K562 (cell line): ENCODE data around the gene MYCL. TPM values are rescaled to one million over a fixed set of nuclear protein-coding genes. Genes with fewer than 3 reads are reported as not detected.

Experiments
- GABPB1 ChIP-seq: sonication (generic); formaldehyde crosslinking; IDR thresholded peaks from 2 replicates; pipeline ENCODE4 v1.8.0; 2022; ENCODE audit warnings: mild to moderate bottlenecking, missing genetic modification reagents
- NEUROD1 ChIP-seq: fragments of 150-350 bp; IDR thresholded peaks from 2 replicates; pipeline ENCODE4 v1.6.1; 2014; ENCODE audit warnings: borderline replicate concordance, low read length, low read depth; ENCODE audit not compliant: partially characterized antibody
- SP2 ChIP-seq: IDR thresholded peaks from 2 replicates; pipeline ENCODE4 v1.6.1; 2011; ENCODE audit warnings: mild to moderate bottlenecking, low read depth, low read length, moderate library complexity; ENCODE audit not compliant: poor library complexity, severe bottlenecking; ENCODE audit errors: extremely low read depth
- ZKSCAN3 ChIP-seq: fragments of 250-450 bp; sonication (Bioruptor Pico); IDR thresholded peaks from 2 replicates; pipeline ENCODE4 v1.4.0; 2020
- ZKSCAN8 ChIP-seq: fragments of 200-800 bp; sonication (Bioruptor generic); IDR thresholded peaks from 2 replicates; pipeline ENCODE4 v1.6.1; 2016; ENCODE audit warnings: missing genetic modification characterization, missing compliant biosample characterization
- ZNF212 ChIP-seq: fragments of 450-650 bp; formaldehyde crosslinking; IDR thresholded peaks from 2 replicates; pipeline ENCODE4 v1.4.0; 2020; ENCODE audit warnings: mild to moderate bottlenecking
- ZNF696 ChIP-seq: fragments of 250-450 bp; sonication (Bioruptor Pico); conservative IDR thresholded peaks from 2 replicates; pipeline ENCODE4 v1.4.0; 2020; ENCODE audit warnings: mild to moderate bottlenecking, moderate library complexity
- polyA plus RNA-seq, 8 experiments: library from polyadenylated mRNA; depleted of rRNA in 4 of 8; stranded (reverse) in 5 of 8; unstranded in 3 of 8; fragments of >200 nt; fragmentation: Nextera tagmentation in 2 of 8; fragmentation: Illumina TruSeq in 1 of 8; extraction: Ambion mirVana in 2 of 8; extraction: Trizol in 1 of 8; gene quantifications; 2 replicates each; pipeline versions ENCODE4 v1.2.1 to v1.2.3, GENCODE V29; 2011 to 2014; ENCODE audit warnings: inconsistent platforms in 1 of 8, missing spikeins in 1 of 8
- total RNA-seq, 7 experiments: library from RNA; depleted of rRNA in 6 of 7; stranded (reverse); fragments of >200 nt in 6 of 7; fragmentation: Illumina TruSeq in 2 of 7; extraction: Trizol in 2 of 7; gene quantifications; 2 replicates each; pipeline versions ENCODE4 v1.2.1 to v1.2.3, GENCODE V29; 2011 to 2021; ENCODE audit warnings: low replicate concordance in 1 of 7
- TF ChIP-seq, protein P1 (sequence below): sonication (generic); formaldehyde crosslinking; IDR thresholded peaks from 2 replicates; pipeline ENCODE4 v1.8.0; 2023; ENCODE audit warnings: mild to moderate bottlenecking, missing genetic modification reagents
- TF ChIP-seq, protein P2 (sequence below): fragments of 450-650 bp; IDR thresholded peaks from 2 replicates; pipeline ENCODE4 v1.6.1; 2017; ENCODE audit warnings: mild to moderate bottlenecking, moderate library complexity
- TF ChIP-seq, protein P3 (sequence below): fragments of 450-650 bp; formaldehyde crosslinking; conservative IDR thresholded peaks from 2 replicates; pipeline ENCODE4 v1.4.0; 2022; ENCODE audit warnings: mild to moderate bottlenecking, missing genetic modification characterization
- TF ChIP-seq, protein P4 (sequence below), 2 experiments: fragments of 450-650 bp; IDR thresholded peaks; 2 replicates each; pipeline ENCODE4 v1.6.1; 2016; ENCODE audit warnings: mild to moderate bottlenecking in 2 of 2, borderline replicate concordance in 1 of 2, low read depth in 1 of 2, moderate library complexity in 1 of 2

MYCL gene
- total and polyA plus RNA-seq, 9 of the 15 experiments (the other 6 are each of a cell fraction or from before 2014, with no cell fraction given), result 3.5 to 22.0 (median 12.8) TPM

DNA sequence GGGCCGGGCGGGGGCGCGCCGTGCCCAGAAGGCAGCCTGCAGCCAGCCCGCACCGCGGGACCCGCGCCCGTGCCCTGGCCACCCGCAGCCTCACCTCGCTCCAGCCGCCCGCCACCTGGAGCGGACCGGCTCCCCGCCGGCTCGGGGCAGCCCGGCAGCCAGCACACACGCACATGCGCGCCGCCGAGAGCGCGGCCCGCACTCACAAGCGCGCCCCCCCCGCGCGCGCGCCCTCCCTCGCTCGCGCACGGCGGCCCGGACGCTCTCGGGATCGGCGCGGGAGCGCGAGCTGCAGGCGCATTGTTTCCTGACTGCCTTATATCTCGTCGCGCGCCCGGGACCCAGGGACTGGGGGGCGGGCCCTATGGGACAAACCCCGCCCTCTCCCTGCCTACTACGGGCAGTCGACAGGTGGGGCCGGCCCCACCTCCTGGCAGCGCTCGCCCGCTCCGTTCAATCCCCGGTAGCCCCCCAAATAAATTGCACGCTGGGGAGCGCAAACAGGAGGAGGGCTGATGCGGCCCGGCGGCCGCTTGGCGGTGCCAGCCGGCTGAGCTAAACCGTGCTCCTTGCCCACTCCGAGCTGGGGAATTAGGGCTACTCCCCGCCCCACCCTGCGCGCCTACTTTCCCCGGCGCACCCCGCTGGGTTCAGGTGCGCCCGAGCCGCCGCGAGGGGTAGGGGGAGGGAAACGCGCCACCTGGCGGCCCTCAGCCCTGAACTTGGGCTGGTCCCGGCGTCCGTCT is at the start of gene MYCL (continued):
- TF ChIP-seq, protein P1, sequence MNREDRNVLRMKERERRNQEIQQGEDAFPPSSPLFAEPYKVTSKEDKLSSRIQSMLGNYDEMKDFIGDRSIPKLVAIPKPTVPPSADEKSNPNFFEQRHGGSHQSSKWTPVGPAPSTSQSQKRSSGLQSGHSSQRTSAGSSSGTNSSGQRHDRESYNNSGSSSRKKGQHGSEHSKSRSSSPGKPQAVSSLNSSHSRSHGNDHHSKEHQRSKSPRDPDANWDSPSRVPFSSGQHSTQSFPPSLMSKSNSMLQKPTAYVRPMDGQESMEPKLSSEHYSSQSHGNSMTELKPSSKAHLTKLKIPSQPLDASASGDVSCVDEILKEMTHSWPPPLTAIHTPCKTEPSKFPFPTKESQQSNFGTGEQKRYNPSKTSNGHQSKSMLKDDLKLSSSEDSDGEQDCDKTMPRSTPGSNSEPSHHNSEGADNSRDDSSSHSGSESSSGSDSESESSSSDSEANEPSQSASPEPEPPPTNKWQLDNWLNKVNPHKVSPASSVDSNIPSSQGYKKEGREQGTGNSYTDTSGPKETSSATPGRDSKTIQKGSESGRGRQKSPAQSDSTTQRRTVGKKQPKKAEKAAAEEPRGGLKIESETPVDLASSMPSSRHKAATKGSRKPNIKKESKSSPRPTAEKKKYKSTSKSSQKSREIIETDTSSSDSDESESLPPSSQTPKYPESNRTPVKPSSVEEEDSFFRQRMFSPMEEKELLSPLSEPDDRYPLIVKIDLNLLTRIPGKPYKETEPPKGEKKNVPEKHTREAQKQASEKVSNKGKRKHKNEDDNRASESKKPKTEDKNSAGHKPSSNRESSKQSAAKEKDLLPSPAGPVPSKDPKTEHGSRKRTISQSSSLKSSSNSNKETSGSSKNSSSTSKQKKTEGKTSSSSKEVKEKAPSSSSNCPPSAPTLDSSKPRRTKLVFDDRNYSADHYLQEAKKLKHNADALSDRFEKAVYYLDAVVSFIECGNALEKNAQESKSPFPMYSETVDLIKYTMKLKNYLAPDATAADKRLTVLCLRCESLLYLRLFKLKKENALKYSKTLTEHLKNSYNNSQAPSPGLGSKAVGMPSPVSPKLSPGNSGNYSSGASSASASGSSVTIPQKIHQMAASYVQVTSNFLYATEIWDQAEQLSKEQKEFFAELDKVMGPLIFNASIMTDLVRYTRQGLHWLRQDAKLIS (CRISPR knock-in tag), result 0 out of 2 replicates have a peak, but pooled peaks have one; percentile 46
- TF ChIP-seq SP2 (no peak), ZKSCAN8 (CRISPR knock-in tag) (peak; percentile 95), GABPB1 (CRISPR knock-in tag) (peak; percentile 67; the same call in 1 of the 2 replicates), ZNF212 (CRISPR knock-in tag) (no peak), ZNF696 (CRISPR knock-in tag) (no peak), ZKSCAN3 (no peak), NEUROD1 (no peak)
- TF ChIP-seq, protein P2, sequence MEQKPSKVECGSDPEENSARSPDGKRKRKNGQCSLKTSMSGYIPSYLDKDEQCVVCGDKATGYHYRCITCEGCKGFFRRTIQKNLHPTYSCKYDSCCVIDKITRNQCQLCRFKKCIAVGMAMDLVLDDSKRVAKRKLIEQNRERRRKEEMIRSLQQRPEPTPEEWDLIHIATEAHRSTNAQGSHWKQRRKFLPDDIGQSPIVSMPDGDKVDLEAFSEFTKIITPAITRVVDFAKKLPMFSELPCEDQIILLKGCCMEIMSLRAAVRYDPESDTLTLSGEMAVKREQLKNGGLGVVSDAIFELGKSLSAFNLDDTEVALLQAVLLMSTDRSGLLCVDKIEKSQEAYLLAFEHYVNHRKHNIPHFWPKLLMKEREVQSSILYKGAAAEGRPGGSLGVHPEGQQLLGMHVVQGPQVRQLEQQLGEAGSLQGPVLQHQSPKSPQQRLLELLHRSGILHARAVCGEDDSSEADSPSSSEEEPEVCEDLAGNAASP, result no peak
- TF ChIP-seq, protein P3, sequence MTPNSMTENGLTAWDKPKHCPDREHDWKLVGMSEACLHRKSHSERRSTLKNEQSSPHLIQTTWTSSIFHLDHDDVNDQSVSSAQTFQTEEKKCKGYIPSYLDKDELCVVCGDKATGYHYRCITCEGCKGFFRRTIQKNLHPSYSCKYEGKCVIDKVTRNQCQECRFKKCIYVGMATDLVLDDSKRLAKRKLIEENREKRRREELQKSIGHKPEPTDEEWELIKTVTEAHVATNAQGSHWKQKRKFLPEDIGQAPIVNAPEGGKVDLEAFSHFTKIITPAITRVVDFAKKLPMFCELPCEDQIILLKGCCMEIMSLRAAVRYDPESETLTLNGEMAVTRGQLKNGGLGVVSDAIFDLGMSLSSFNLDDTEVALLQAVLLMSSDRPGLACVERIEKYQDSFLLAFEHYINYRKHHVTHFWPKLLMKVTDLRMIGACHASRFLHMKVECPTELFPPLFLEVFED (CRISPR knock-in tag), result no peak
- TF ChIP-seq, protein P4, sequence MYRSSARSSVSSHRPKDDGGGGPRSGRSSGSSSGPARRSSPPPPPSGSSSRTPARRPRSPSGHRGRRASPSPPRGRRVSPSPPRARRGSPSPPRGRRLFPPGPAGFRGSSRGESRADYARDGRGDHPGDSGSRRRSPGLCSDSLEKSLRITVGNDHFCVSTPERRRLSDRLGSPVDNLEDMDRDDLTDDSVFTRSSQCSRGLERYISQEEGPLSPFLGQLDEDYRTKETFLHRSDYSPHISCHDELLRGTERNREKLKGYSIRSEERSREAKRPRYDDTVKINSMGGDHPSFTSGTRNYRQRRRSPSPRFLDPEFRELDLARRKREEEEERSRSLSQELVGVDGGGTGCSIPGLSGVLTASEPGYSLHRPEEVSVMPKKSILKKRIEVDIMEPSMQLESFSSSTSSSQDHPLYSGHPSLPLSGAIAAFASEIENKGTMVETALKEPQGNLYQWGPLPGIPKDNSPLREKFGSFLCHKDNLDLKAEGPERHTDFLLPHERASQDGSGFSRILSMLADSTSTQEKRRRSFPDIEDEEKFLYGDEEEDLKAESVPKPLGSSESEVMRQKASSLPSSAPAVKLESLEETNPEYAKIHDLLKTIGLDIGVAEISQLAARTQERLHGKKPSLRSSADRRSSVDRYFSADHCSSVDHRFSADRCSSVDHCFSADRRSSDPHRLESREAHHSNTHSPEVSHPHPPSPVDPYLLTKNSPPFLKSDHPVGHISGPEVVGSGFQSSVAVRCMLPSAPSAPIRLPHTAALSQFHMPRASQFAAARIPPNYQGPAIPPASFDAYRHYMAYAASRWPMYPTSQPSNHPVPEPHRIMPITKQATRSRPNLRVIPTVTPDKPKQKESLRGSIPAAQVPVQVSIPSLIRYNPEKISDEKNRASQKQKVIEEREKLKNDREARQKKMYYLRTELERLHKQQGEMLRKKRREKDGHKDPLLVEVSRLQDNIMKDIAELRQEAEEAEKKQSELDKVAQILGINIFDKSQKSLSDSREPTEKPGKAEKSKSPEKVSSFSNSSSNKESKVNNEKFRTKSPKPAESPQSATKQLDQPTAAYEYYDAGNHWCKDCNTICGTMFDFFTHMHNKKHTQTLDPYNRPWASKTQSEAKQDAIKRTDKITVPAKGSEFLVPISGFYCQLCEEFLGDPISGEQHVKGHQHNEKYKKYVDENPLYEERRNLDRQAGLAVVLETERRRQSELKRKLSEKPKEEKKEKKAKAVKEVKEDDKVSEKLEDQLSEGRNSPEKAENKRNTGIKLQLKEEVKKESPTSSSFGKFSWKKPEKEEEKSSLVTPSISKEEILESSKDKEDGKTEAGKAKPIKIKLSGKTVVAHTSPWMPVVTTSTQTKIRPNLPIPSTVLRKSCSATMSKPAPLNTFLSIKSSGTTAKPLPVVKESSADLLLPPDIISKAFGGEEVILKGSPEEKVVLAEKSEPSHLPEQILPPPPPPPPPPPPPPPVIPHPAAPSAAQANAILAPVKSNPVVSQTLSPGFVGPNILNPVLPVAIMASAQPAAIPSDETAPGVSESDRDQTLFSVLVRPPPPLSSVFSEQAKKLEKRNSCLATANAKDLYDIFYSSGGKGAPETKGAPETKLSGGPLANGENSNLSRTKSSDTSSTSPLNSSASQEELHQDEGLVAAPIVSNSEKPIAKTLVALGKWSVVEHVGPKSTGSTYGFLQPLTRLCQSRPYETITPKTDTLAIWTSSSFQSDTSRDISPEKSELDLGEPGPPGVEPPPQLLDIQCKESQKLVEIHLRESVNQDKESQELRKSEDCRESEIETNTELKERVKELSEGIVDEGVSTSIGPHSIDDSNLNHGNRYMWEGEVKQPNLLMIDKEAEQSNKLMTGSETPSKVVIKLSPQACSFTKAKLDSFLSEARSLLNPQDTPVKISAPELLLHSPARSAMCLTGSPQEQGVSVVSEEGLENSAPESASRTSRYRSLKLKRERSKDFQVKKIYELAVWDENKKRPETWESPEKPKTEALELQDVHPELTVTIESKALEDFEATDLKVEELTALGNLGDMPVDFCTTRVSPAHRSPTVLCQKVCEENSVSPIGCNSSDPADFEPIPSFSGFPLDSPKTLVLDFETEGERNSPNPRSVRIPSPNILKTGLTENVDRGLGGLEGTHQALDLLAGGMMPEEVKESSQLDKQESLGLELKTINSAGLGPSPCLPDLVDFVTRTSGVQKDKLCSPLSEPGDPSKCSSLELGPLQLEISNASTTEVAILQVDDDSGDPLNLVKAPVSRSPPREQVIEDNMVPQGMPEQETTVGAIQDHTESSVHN (IDR thresholded peaks at IDR 0.05; ENCODE audit: borderline replicate concordance in 1 of 2, low read depth in 1 of 2), result no peak
